ENCODE measurements around the gene BACE1. TPM values are rescaled to one million over a fixed set of nuclear protein-coding genes. Genes with fewer than 3 reads are reported as not detected.

The BACE1 gene
- total RNA-seq, 1 experiment from 2014 or later, result 12.4 TPM

Other genes with a start within 250 kb of the BACE1 start
- gene SIK3, start 217.8 kb downstream of the BACE1 start, total RNA-seq (2014; rRNA removed; shearing (Covaris generic)), result 14.4 and 17.5 TPM in 2 replicates
- 138 and 159 TPM in 2 replicates for gene PAFAH1B2, start 172.0 kb downstream of the BACE1 start, total RNA-seq (2014; rRNA removed; shearing (Covaris generic))
- 10.3 and 14.7 TPM in 2 replicates for gene SIDT2, start 137.5 kb downstream of the BACE1 start, total RNA-seq (2014; rRNA removed; shearing (Covaris generic))
- gene TAGLN, start 116.9 kb downstream of the BACE1 start, total RNA-seq (2014; rRNA removed; shearing (Covaris generic)), result 188 and 343 TPM in 2 replicates
- 28.4 and 29.3 TPM in 2 replicates for gene PCSK7, start 84.2 kb downstream of the BACE1 start, total RNA-seq (2014; rRNA removed; shearing (Covaris generic))
- 10.1 and 14.9 TPM in 2 replicates for gene RNF214, start 83.6 kb downstream of the BACE1 start, total RNA-seq (2014; rRNA removed; shearing (Covaris generic))
- gene BACE1-AS, start 24.9 kb downstream of the BACE1 start, total RNA-seq (2014; rRNA removed; shearing (Covaris generic)), result 5.1 and 9.1 TPM in 2 replicates
- gene CEP164, start 11.6 kb upstream of the BACE1 start, total RNA-seq (2014; rRNA removed; shearing (Covaris generic)), result 12.8 and 18.8 TPM in 2 replicates